HepG2 (cell line): ENCODE results near the gene RAB1B. TPM values are rescaled to one million over a fixed set of nuclear protein-coding genes. Genes with fewer than 3 reads are reported as not detected.

Source experiments
- EEA1 ChIP-seq: sonication (generic); formaldehyde crosslinking; IDR thresholded peaks from 2 replicates; pipeline ENCODE4 v1.5.1; 2020; ENCODE audit warnings: mild to moderate bottlenecking, missing genetic modification reagents, borderline replicate concordance
- EED ChIP-seq: sonication (generic); formaldehyde crosslinking; IDR thresholded peaks from 2 replicates; pipeline ENCODE4 v1.5.0; 2020; ENCODE audit warnings: mild to moderate bottlenecking, missing genetic modification reagents
- HNRNPH1 ChIP-seq: fragments of 200-400 bp; formaldehyde crosslinking; optimal IDR thresholded peaks from 2 replicates; pipeline ENCODE3; 2017; ENCODE audit warnings: mild to moderate bottlenecking, low read depth, low read length
- HNRNPLL ChIP-seq: fragments of 200-400 bp; formaldehyde crosslinking; IDR thresholded peaks from 2 replicates; pipeline ENCODE4 v1.6.1; 2017; ENCODE audit warnings: mild to moderate bottlenecking, low read depth, low read length; ENCODE audit not compliant: poor library complexity, severe bottlenecking
- MAFG ChIP-seq: sonication (generic); formaldehyde crosslinking; IDR thresholded peaks from 2 replicates; pipeline ENCODE4 v1.5.1; 2020; ENCODE audit warnings: mild to moderate bottlenecking, missing genetic modification reagents
- MAX ChIP-seq: IDR thresholded peaks from 2 replicates; pipeline ENCODE4 v1.6.1; 2012; ENCODE audit warnings: inconsistent platforms
- MAZ ChIP-seq, 2 experiments: sonication (generic) in 1 of 2; formaldehyde crosslinking in 1 of 2; IDR thresholded peaks; 2 replicates each; pipeline versions ENCODE4 v1.5.0 to v1.6.1; 2012 to 2020; ENCODE audit warnings: low read depth in 2 of 2, mild to moderate bottlenecking in 2 of 2, borderline replicate concordance in 1 of 2, improper control_type of control experiment in 1 of 2, low read length in 1 of 2, missing genetic modification reagents in 1 of 2, moderate library complexity in 1 of 2
- RFX3 ChIP-seq: IDR thresholded peaks from 2 replicates; pipeline ENCODE4 v1.6.1; 2016; ENCODE audit warnings: missing biosample characterization, missing genetic modification reagents
- RFXANK ChIP-seq: IDR thresholded peaks from 2 replicates; pipeline ENCODE4 v1.6.1; 2016
- STAG1 ChIP-seq: sonication (generic); formaldehyde crosslinking; IDR thresholded peaks from 2 replicates; pipeline ENCODE4 v1.4.0; 2020; ENCODE audit warnings: missing genetic modification reagents
- ZC3H4 ChIP-seq: sonication (generic); formaldehyde crosslinking; IDR thresholded peaks from 2 replicates; pipeline ENCODE4 v1.4.0; 2020; ENCODE audit warnings: missing genetic modification reagents, borderline replicate concordance
- ZIK1 ChIP-seq: sonication (generic); formaldehyde crosslinking; IDR thresholded peaks from 2 replicates; pipeline ENCODE4 v1.5.0; 2020; ENCODE audit warnings: mild to moderate bottlenecking, low read depth, missing genetic modification reagents, borderline replicate concordance
- ZNF121 ChIP-seq: sonication (generic); formaldehyde crosslinking; IDR thresholded peaks from 2 replicates; pipeline ENCODE4 v1.5.0; 2020; ENCODE audit warnings: mild to moderate bottlenecking, missing genetic modification reagents
- ZNF24 ChIP-seq: fragments of 450-650 bp; IDR thresholded peaks from 2 replicates; pipeline ENCODE4 v1.6.1; 2017; ENCODE audit warnings: antibody characterized with exemption, mild to moderate bottlenecking
- ZNF280D ChIP-seq: sonication (generic); formaldehyde crosslinking; IDR thresholded peaks from 2 replicates; pipeline ENCODE4 v1.5.1; 2020; ENCODE audit warnings: mild to moderate bottlenecking, missing genetic modification reagents
- ZNF512B ChIP-seq: sonication (generic); formaldehyde crosslinking; IDR thresholded peaks from 2 replicates; pipeline ENCODE4 v1.5.1; 2020; ENCODE audit warnings: missing genetic modification reagents, mild to moderate bottlenecking, borderline replicate concordance
- polyA plus RNA-seq, 8 experiments: library from polyadenylated mRNA; depleted of rRNA in 3 of 8; stranded (reverse) in 7 of 8; unstranded in 1 of 8; fragments of >200 nt; fragmentation: Illumina TruSeq in 4 of 8; extraction: Trizol in 4 of 8; gene quantifications; 2 replicates each; pipeline versions ENCODE4 v1.2.1 to v1.2.3, GENCODE V29; 2011 to 2016; ENCODE audit warnings: low read depth in 4 of 8, missing spikeins in 1 of 8, mixed read lengths in 1 of 8; ENCODE audit not compliant: insufficient read depth in 1 of 8
- total RNA-seq, 5 experiments: library from RNA; depleted of rRNA; stranded (reverse); fragments of >200 nt; fragmentation: Illumina TruSeq; extraction: Trizol; gene quantifications; 2 replicates each; pipeline ENCODE4 v1.2.3, GENCODE V29; 2016; ENCODE audit warnings: low read depth in 1 of 5
- TF ChIP-seq, protein P1 (sequence below): sonication (generic); formaldehyde crosslinking; IDR thresholded peaks from 2 replicates; pipeline ENCODE4 v1.5.1; 2020; ENCODE audit warnings: missing genetic modification reagents, mild to moderate bottlenecking, borderline replicate concordance

The RAB1B gene
- total and polyA plus RNA-seq, 2 of the 13 experiments (the other 11 are each of a cell fraction or from before 2014, with no cell fraction given), result 77.9 to 87.9 TPM

- TF ChIP-seq ZNF280D (CRISPR knock-in tag) (0 out of 2 replicates have a peak, but pooled peaks have one; percentile 21), ZNF512B (CRISPR knock-in tag) (0 out of 2 replicates have a peak, but pooled peaks have one; percentile 46), ZC3H4 (CRISPR knock-in tag) (no peak), MAFG (CRISPR knock-in tag) (no peak), HNRNPLL (peak; percentile 41), STAG1 (CRISPR knock-in tag) (peak; percentile 60), MAZ (IDR thresholded peaks at IDR 0.05; ENCODE audit: borderline replicate concordance, low read depth, low read length) (peak; percentile 41; the same call in 1 of the 2 replicates), MAZ (CRISPR knock-in tag; IDR thresholded peaks at IDR 0.05; ENCODE audit: low read depth) (no peak), EED (CRISPR knock-in tag) (no peak), HNRNPH1 (peak; percentile 26), ZIK1 (CRISPR knock-in tag) (0 out of 2 replicates have a peak, but pooled peaks have one; percentile 18), MAX (0 out of 2 replicates have a peak, but pooled peaks have one; percentile 39), ZNF121 (CRISPR knock-in tag) (no peak), RFXANK (CRISPR knock-in tag) (no peak), EEA1 (CRISPR knock-in tag) (no peak), ZNF24 (no peak), RFX3 (peak; percentile 99)
- TF ChIP-seq, protein P1, sequence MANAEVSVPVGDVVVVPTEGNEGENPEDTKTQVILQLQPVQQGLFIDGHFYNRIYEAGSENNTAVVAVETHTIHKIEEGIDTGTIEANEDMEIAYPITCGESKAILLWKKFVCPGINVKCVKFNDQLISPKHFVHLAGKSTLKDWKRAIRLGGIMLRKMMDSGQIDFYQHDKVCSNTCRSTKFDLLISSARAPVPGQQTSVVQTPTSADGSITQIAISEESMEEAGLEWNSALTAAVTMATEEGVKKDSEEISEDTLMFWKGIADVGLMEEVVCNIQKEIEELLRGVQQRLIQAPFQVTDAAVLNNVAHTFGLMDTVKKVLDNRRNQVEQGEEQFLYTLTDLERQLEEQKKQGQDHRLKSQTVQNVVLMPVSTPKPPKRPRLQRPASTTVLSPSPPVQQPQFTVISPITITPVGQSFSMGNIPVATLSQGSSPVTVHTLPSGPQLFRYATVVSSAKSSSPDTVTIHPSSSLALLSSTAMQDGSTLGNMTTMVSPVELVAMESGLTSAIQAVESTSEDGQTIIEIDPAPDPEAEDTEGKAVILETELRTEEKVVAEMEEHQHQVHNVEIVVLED (CRISPR knock-in tag), result no peak
Observed at GRCh38 chr11:66282468-66283455, 14.3 kb downstream of the RAB1B start (continued).
